ENCODE results near the gene RAD9A.

DNA sequence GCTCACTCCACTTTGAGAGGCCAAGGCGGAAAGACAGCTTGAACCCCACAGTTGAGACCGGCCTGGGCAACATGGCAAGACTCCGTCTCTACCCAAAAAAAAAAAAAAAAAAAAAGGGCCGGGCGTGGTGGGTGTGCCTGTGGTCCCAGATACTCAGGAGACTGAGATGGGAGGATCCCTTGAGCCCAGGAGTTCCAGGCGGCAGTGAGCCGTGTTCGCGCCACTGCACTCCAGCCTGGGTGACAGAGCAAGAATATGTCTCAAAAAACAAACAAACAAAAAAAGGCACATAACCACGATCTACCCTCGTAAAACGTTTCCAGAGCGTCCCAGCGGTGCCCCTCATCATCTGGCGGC lies 861 bp upstream of the RAD9A start:
- no peak for TF ChIP-seq POLR2A (IDR thresholded peaks at IDR 0.05)
- TF ChIP-seq, protein P1, sequence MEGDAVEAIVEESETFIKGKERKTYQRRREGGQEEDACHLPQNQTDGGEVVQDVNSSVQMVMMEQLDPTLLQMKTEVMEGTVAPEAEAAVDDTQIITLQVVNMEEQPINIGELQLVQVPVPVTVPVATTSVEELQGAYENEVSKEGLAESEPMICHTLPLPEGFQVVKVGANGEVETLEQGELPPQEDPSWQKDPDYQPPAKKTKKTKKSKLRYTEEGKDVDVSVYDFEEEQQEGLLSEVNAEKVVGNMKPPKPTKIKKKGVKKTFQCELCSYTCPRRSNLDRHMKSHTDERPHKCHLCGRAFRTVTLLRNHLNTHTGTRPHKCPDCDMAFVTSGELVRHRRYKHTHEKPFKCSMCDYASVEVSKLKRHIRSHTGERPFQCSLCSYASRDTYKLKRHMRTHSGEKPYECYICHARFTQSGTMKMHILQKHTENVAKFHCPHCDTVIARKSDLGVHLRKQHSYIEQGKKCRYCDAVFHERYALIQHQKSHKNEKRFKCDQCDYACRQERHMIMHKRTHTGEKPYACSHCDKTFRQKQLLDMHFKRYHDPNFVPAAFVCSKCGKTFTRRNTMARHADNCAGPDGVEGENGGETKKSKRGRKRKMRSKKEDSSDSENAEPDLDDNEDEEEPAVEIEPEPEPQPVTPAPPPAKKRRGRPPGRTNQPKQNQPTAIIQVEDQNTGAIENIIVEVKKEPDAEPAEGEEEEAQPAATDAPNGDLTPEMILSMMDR (IDR thresholded peaks at IDR 0.05) = no peak

Data from heart left ventricle (tissue), 13 donors.